ENCODE measurements around the gene RHOD. TPM values are rescaled to one million over a fixed set of nuclear protein-coding genes. Genes with fewer than 3 reads are reported as not detected.

Gene RHOD
- 10 to 100 TPM; 10.2 to 36.5 (median 32.2) TPM for polyA plus RNA-seq
- long read RNA-seq, donor 1, transcript RHOD-201 (5 exons, 1,129 nt), result major isoform, 25 of 48 reads
- long read RNA-seq, donor 1, partial matches to known transcripts, result 22 of 48 reads
- long read RNA-seq, donor 1, other reads (novel, unspliced or antisense), result 0 of 48 reads
- long read RNA-seq, donor 2, transcript RHOD-201 (5 exons, 1,129 nt), result major isoform, 7 of 7 reads
- long read RNA-seq, donor 2, partial matches to known transcripts, result 0 of 7 reads
- long read RNA-seq, donor 2, other reads (novel, unspliced or antisense), result 0 of 7 reads
- long read RNA-seq, donor 3, transcript RHOD-201 (5 exons, 1,129 nt), result major isoform, 6 of 7 reads
- long read RNA-seq, donor 3, partial matches to known transcripts, result 0 of 7 reads
- long read RNA-seq, donor 3, other reads (novel, unspliced or antisense), result 0 of 7 reads
- long read RNA-seq, donor 4, result 0 reads
- long read RNA-seq, donor 5, partial matches to known transcripts, result 0 of 3 reads
- long read RNA-seq, donor 5, other reads (novel, unspliced or antisense), result 0 of 3 reads
- long read RNA-seq, donor 6, transcript RHOD-201 (5 exons, 1,129 nt), result major isoform, 7 of 7 reads
- long read RNA-seq, donor 6, partial matches to known transcripts, result 0 of 7 reads
- long read RNA-seq, donor 6, other reads (novel, unspliced or antisense), result 0 of 7 reads
- long read RNA-seq, donor 7, result 0 reads
- long read RNA-seq, donor 8, partial matches to known transcripts, result 0 of 1 reads
- long read RNA-seq, donor 8, other reads (novel, unspliced or antisense), result 0 of 1 reads
- long read RNA-seq, donor 9, partial matches to known transcripts, result 0 of 1 reads
- long read RNA-seq, donor 9, other reads (novel, unspliced or antisense), result 0 of 1 reads
- long read RNA-seq, donor 10, partial matches to known transcripts, result 0 of 4 reads
- long read RNA-seq, donor 10, other reads (novel, unspliced or antisense), result 0 of 4 reads

DNA sequence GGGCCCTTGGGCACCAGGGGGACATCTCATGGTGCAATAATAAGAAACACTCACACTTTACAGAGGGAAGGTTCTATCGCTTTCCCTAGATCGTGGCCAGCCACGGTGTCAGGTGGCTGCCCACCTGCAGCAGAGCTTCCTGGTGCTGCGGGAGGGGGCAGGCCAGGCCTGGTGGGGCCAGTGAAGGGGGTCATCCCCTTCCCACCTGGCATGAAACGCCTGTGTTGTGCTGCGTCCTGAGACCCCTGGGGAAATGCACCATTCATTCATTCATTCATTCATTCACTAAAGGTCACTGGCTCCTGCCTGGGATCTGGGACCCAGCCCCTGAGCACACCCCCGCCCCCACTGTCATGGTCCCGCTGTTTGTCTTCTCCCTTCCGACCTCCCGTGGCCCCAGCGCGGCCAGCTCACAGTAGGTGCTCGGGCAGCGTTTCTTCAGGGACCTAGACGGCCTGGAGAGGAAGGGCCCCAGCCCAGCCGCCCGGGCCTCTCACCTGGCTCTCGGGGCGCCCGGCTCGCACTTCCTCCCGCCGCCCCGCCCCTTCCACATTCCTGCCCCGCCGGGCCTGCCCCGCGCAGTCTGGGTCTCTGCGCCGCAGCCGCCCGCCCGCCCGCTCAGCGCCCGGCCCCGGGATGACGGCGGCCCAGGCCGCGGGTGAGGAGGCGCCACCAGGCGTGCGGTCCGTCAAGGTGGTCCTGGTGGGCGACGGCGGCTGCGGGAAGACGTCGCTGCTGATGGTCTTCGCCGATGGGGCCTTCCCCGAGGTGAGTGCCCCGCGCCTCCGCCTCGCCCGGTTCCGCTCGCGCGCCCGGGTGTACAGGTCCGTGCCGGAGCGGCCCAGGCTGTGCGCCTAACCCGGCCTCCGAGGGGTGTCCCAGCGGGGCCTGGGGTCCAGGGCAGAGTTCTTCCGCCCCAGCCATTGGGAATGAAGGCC lies at the start of gene RHOD:
Gene RHOD, plus strand, starts transcription at position 581 of the 938 bp plus-strand sequence. Its CDS starts 56 bp downstream, at position 637.
- H3K4me3 ChIP-seq (ENCODE audit: low read depth in 1 of 3, low read length in 3 of 3), result peak within 1 kb of the TSS; percentile 33 to 67 (median 57)
- peak; percentile 76 to 90 for DNase-seq
- FAIRE-seq, result no peak

DNA sequence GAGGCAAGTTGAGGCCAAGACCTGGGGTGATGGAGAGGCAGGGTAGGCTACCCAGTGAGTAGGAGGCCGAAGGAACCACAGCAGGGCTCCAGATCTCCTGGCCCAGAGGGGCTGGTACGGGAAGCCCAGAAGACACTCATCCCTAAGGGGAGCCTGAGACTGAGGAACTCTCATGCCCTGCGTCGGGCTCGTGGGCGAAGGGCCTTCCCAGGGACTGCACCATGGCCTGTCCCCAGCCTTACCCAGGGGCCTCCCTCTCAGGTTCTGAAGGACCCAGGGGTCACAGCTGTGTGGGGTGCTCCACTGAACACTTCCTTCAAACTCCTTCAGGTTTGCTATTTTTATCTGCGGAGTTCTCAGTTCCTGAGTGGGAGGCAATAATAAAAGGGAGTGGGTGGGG lies 49.5 kb upstream of the RHOD start:
- Histone ChIP-seq H3K4me1 (ENCODE audit: control insufficient read depth in 3 of 3, insufficient read depth in 2 of 3, low read depth in 1 of 3, low read length in 2 of 3) (no peaks in the 10 kb centered on the region), H3K4me3 (ENCODE audit: low read depth in 1 of 3, low read length in 3 of 3) (no peak overlapping the region), H3K27ac (ENCODE audit: low read depth in 1 of 3, low read length in 2 of 3) (no peak overlapping the region), H3K27me3 (ENCODE audit: control insufficient read depth in 3 of 3, insufficient read depth in 3 of 3, low read length in 3 of 3) (no peaks in the 10 kb centered on the region), H3K36me3 (ENCODE audit: control insufficient read depth in 3 of 3, insufficient read depth in 2 of 3, low read depth in 1 of 3, low read length in 3 of 3) (no peaks in the 10 kb centered on the region), H3K9me3 (ENCODE audit: control insufficient read depth in 2 of 2, insufficient read depth in 1 of 2, low read depth in 1 of 2, low read length in 1 of 2) (no peaks in the 10 kb centered on the region)
- DNase-seq, result no peak
- 91 to 96% (median 91%) methylated on average over 7 of the region's 7 CpGs for whole genome bisulfite sequencing, 3 donors
- no peak for FAIRE-seq

More for the DNA sequence above, at the start of gene RHOD:
- peaks cover 0 to 19% (median 0%) of the 10 kb centered on the region in 3 donors for H3K36me3 ChIP-seq (ENCODE audit: control insufficient read depth in 3 of 3, insufficient read depth in 2 of 3, low read depth in 1 of 3, low read length in 3 of 3)
- no peaks in the 10 kb centered on the region for H3K27me3 ChIP-seq (ENCODE audit: control insufficient read depth in 3 of 3, insufficient read depth in 3 of 3, low read length in 3 of 3)
- WGBS, 3 donors, result 3 to 6% (median 5%) methylated on average over 41 to 72 of the region's 72 CpGs
- H3K9me3 ChIP-seq (ENCODE audit: control insufficient read depth in 2 of 2, insufficient read depth in 1 of 2, low read depth in 1 of 2, low read length in 1 of 2), result no peaks in the 10 kb centered on the region
- peaks cover 7 to 37% (median 8%) of the 10 kb centered on the region in 3 donors for H3K4me1 ChIP-seq (ENCODE audit: control insufficient read depth in 3 of 3, insufficient read depth in 2 of 3, low read depth in 1 of 3, low read length in 2 of 3)
- H3K27ac ChIP-seq (ENCODE audit: low read depth in 1 of 3, low read length in 2 of 3), result peak within 1 kb of the TSS; percentile 21 to 87 (median 79)

- 73 to 80% (median 74%) methylated on average over 7 of the region's 7 CpGs for WGBS, 3 donors
- FAIRE-seq, result no peak
- H3K27ac ChIP-seq (ENCODE audit: low read depth in 1 of 3, low read length in 2 of 3), result no peak overlapping the region
These were observed 46.2 kb upstream of the RHOD start for GRCh38 chr11:67010296-67010905.

DNA sequence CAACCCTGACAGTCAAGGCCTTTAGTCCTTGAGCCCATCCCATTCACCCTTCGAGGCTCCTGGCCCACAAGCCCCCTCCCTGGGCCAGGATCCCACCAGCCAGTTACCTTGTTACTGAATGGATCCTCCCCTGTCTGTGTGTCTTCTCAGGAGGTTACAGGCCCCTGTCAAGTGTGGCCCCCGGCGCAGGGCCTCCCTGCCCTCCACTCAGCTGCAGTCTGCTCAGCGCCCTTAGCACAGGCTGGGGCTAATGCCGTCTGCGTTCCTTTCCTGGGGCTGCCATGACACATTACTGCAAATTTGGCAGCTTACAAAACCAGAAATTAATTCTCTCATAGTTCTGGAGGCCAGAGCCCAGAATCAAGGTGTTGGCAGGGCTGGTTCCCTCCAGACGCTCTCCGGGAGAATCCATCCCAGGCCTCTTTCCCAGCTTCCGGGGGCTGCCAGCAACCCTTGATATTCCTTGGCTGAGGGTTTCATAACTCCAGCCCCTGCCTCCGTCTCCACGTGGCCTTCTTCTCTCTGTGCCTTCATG lies 43.1 kb upstream of the RHOD start:
- Histone ChIP-seq H3K4me1 (ENCODE audit: control insufficient read depth in 3 of 3, insufficient read depth in 2 of 3, low read depth in 1 of 3, low read length in 2 of 3) (no peaks in the 10 kb centered on the region), H3K27me3 (ENCODE audit: control insufficient read depth in 3 of 3, insufficient read depth in 3 of 3, low read length in 3 of 3) (no peaks in the 10 kb centered on the region), H3K36me3 (ENCODE audit: control insufficient read depth in 3 of 3, insufficient read depth in 2 of 3, low read depth in 1 of 3, low read length in 3 of 3) (no peaks in the 10 kb centered on the region), H3K27ac (ENCODE audit: low read depth in 1 of 3, low read length in 2 of 3) (no peak overlapping the region), H3K4me3 (ENCODE audit: low read depth in 1 of 3, low read length in 3 of 3) (no peak overlapping the region), H3K9me3 (ENCODE audit: control insufficient read depth in 2 of 2, insufficient read depth in 1 of 2, low read depth in 1 of 2, low read length in 1 of 2) (no peaks in the 10 kb centered on the region)
- DNase-seq (no peak), FAIRE-seq (no peak)
- WGBS, 3 donors, result 87 to 89% (median 89%) methylated on average over 11 of the region's 11 CpGs

More at GRCh38 chr11:67010296-67010905, 46.2 kb upstream of the RHOD start:
- no peaks in the 10 kb centered on the region for H3K36me3 ChIP-seq (ENCODE audit: control insufficient read depth in 3 of 3, insufficient read depth in 2 of 3, low read depth in 1 of 3, low read length in 3 of 3)
- H3K27me3 ChIP-seq (ENCODE audit: control insufficient read depth in 3 of 3, insufficient read depth in 3 of 3, low read length in 3 of 3), result no peaks in the 10 kb centered on the region
- H3K4me3 ChIP-seq (ENCODE audit: low read depth in 1 of 3, low read length in 3 of 3), result no peak overlapping the region
- no peaks in the 10 kb centered on the region for H3K4me1 ChIP-seq (ENCODE audit: control insufficient read depth in 3 of 3, insufficient read depth in 2 of 3, low read depth in 1 of 3, low read length in 2 of 3)
- DNase-seq, result no peak
- no peaks in the 10 kb centered on the region for H3K9me3 ChIP-seq (ENCODE audit: control insufficient read depth in 2 of 2, insufficient read depth in 1 of 2, low read depth in 1 of 2, low read length in 1 of 2)

DNA sequence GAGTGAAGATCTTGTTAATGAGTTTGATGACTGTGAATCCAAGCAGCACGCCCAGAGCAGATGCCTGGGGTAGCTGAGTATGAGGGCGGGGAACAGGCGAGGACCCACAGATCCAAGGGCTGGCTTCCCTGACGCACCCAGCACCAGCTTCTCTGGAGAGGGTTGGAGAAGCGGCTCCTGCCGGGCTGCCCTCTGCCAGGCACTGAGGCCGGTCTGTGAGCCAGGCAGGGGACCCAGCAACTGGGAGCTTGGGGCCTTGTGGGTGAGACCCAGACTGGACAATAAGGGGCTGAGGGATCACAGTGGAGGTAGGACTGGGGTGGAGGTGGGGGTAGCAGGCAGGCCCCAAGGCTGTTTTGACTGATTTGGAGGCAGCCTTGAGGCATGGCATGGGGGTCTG lies 42.3 kb upstream of the RHOD start:
- H3K27ac ChIP-seq (ENCODE audit: low read depth in 1 of 3, low read length in 2 of 3), result no peak overlapping the region
- DNase-seq, result no peak
- no peaks in the 10 kb centered on the region for H3K9me3 ChIP-seq (ENCODE audit: control insufficient read depth in 2 of 2, insufficient read depth in 1 of 2, low read depth in 1 of 2, low read length in 1 of 2)
- no peaks in the 10 kb centered on the region for H3K36me3 ChIP-seq (ENCODE audit: control insufficient read depth in 3 of 3, insufficient read depth in 2 of 3, low read depth in 1 of 3, low read length in 3 of 3)
- no peaks in the 10 kb centered on the region for H3K27me3 ChIP-seq (ENCODE audit: control insufficient read depth in 3 of 3, insufficient read depth in 3 of 3, low read length in 3 of 3)
- no peak for FAIRE-seq
- no peak overlapping the region for H3K4me3 ChIP-seq (ENCODE audit: low read depth in 1 of 3, low read length in 3 of 3)
- 89 to 94% (median 89%) methylated on average over 7 of the region's 7 CpGs for WGBS, 3 donors
- no peaks in the 10 kb centered on the region for H3K4me1 ChIP-seq (ENCODE audit: control insufficient read depth in 3 of 3, insufficient read depth in 2 of 3, low read depth in 1 of 3, low read length in 2 of 3)

- no peak for DNase-seq
- no peak for FAIRE-seq
- WGBS, 3 donors, result 89 to 92% (median 90%) methylated on average over 8 of the region's 8 CpGs
These were observed 41.6 kb upstream of the RHOD start for GRCh38 chr11:67015048-67015447.

GRCh38 chr11:67016550-67016949 lies 40.1 kb upstream of the RHOD start:
- 81 to 89% (median 82%) methylated on average over 5 of the region's 5 CpGs for WGBS, 3 donors
- DNase-seq (no peak), FAIRE-seq (no peak)
- H3K4me1 ChIP-seq (ENCODE audit: control insufficient read depth in 3 of 3, insufficient read depth in 2 of 3, low read depth in 1 of 3, low read length in 2 of 3), result no peaks in the 10 kb centered on the region
- no peaks in the 10 kb centered on the region for H3K36me3 ChIP-seq (ENCODE audit: control insufficient read depth in 3 of 3, insufficient read depth in 2 of 3, low read depth in 1 of 3, low read length in 3 of 3)
- H3K4me3 ChIP-seq (ENCODE audit: low read depth in 1 of 3, low read length in 3 of 3), result no peak overlapping the region
- H3K9me3 ChIP-seq (ENCODE audit: control insufficient read depth in 2 of 2, insufficient read depth in 1 of 2, low read depth in 1 of 2, low read length in 1 of 2), result no peaks in the 10 kb centered on the region
- H3K27me3 ChIP-seq (ENCODE audit: control insufficient read depth in 3 of 3, insufficient read depth in 3 of 3, low read length in 3 of 3), result peaks cover 0 to 4% (median 0%) of the 10 kb centered on the region in 3 donors
- H3K27ac ChIP-seq (ENCODE audit: low read depth in 1 of 3, low read length in 2 of 3), result no peak overlapping the region

More at GRCh38 chr11:67015048-67015447, 41.6 kb upstream of the RHOD start:
- Histone ChIP-seq H3K27ac (ENCODE audit: low read depth in 1 of 3, low read length in 2 of 3) (no peak overlapping the region), H3K4me3 (ENCODE audit: low read depth in 1 of 3, low read length in 3 of 3) (no peak overlapping the region), H3K27me3 (ENCODE audit: control insufficient read depth in 3 of 3, insufficient read depth in 3 of 3, low read length in 3 of 3) (no peaks in the 10 kb centered on the region), H3K4me1 (ENCODE audit: control insufficient read depth in 3 of 3, insufficient read depth in 2 of 3, low read depth in 1 of 3, low read length in 2 of 3) (no peaks in the 10 kb centered on the region), H3K9me3 (ENCODE audit: control insufficient read depth in 2 of 2, insufficient read depth in 1 of 2, low read depth in 1 of 2, low read length in 1 of 2) (no peaks in the 10 kb centered on the region), H3K36me3 (ENCODE audit: control insufficient read depth in 3 of 3, insufficient read depth in 2 of 3, low read depth in 1 of 3, low read length in 3 of 3) (no peaks in the 10 kb centered on the region)

Data from small intestine (tissue), 16 donors.